ENCODE data around the gene NCOR1. TPM values are rescaled to one million over a fixed set of nuclear protein-coding genes. Genes with fewer than 3 reads are reported as not detected.
A peak's percentile ranks its signal among the peaks of the same experiment; 100 is the strongest.

The NCOR1 gene
- total and polyA plus RNA-seq, 2 experiments from 2014 or later = 50.6 to 95.7 TPM

DNA sequence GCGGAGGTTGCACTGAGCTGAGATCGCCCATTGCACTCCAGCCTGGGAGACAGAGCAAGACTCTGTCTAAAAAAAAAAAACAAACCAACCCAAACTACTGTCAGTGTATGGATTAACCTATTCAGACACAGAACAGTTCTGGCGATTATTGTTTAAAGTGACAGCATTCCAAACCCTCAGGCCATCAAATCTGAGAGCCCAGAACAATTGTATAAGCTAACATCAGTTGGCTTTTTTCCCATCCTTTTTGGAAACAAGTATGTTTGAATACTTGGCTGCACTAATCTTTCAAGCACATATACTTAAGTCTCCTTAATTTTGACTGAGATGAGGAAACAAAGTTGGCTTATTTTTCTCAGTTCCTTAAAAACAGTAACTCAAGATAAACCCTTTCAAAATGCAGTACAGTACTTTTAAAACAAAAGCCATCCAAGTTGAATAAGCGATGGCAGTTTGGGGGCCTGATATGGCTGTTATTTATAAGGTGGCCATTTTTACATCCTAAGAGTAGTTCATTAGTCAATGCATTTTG lies 217.2 kb downstream of the NCOR1 start:
- no peak for DNase-seq
- Histone ChIP-seq H3K9me2 (ENCODE audit: insufficient read depth) (no peaks in the 10 kb centered on the region), H3F3A (ENCODE audit: insufficient read depth) (peaks cover 9% of the 10 kb centered on the region; the same call in 1 of the 2 replicates), H2AFZ (peak overlapping the region; percentile 90; the same call in 1 of the 2 replicates), H3K27ac (no peak overlapping the region), H3K36me3 (ENCODE audit: low read depth) (peaks cover 19% of the 10 kb centered on the region), H4K20me1 (ENCODE audit: insufficient read depth) (no peaks in the 10 kb centered on the region; the same call in 1 of the 2 replicates), H3K9me3 (ENCODE audit: low read depth) (no peaks in the 10 kb centered on the region), H3K9ac (peak overlapping the region; percentile 91), H3K4me3 (no peak overlapping the region), H3K4me1 (ENCODE audit: insufficient read depth) (peaks cover 9% of the 10 kb centered on the region; the same call in 1 of the 2 replicates), H3K4me2 (ENCODE audit: unreplicated experiment) (peak overlapping the region; percentile 95), H3K27me3 (replicated peaks; ENCODE audit: insufficient read depth) (no peaks in the 10 kb centered on the region), H3K79me2 (ENCODE audit: insufficient read depth) (peaks cover 39% of the 10 kb centered on the region)
- TF ChIP-seq EZH2 (IDR thresholded peaks at IDR 0.05; ENCODE audit: insufficient read depth, poor library complexity, severe bottlenecking) (no peak), EZH2phosphoT487 (IDR thresholded peaks at IDR 0.05; ENCODE audit: insufficient read depth, low read depth) (no peak)
- in situ Hi-C loops (cut with MboI) = loop anchor here (25.0 kb wide), 1 partner anchor 161 kb away; no protein-coding TSS in a partner anchor
- 81 to 84% methylated on average over 4 of the region's 4 CpGs for WGBS, 2 experiments (ENCODE audit: low coverage in 1 of 2, low lambda C conversion rate in 2 of 2, missing lambda C conversion rate in 2 of 2)

DNA sequence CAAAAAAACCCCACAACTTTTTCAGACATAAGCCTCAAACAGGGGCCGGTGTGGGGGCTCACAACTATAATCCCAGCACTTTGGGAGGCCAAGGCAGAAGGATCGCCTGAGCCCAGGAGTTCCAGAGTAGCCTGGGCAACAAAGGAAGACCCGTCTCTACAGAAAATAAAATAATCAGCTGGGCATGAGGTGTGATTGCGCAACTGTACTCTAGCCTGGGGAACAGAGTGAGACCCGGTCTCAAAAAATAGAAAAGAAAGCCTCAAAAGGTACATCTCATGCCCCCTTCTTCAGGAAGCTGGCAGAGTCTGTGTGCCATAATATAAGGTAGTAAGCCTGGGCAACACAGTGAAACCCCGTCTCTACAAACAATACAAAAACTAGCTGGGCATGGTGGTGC lies 219.0 kb downstream of the NCOR1 start:
- H3K9me3 ChIP-seq (ENCODE audit: low read depth) = no peaks in the 10 kb centered on the region
- H3K4me3 ChIP-seq = no peak overlapping the region
- no peak overlapping the region for H2AFZ ChIP-seq
- in situ Hi-C loops (cut with MboI) = loop anchor here (25.0 kb wide), 1 partner anchor 159 kb away; no protein-coding TSS in a partner anchor
- H3K9ac ChIP-seq = no peak overlapping the region
- no peaks in the 10 kb centered on the region; the same call in 1 of the 2 replicates for H4K20me1 ChIP-seq (ENCODE audit: insufficient read depth)
- no peaks in the 10 kb centered on the region for H3K27me3 ChIP-seq (replicated peaks; ENCODE audit: insufficient read depth)
- peaks cover 21% of the 10 kb centered on the region for H3K79me2 ChIP-seq (ENCODE audit: insufficient read depth)
- WGBS, 2 experiments (ENCODE audit: low coverage in 1 of 2, low lambda C conversion rate in 2 of 2, missing lambda C conversion rate in 2 of 2) = 75 to 80% methylated on average over 6 of the region's 6 CpGs
- DNase-seq = no peak
- H3K4me2 ChIP-seq (ENCODE audit: unreplicated experiment) = no peak overlapping the region
- peaks cover 2% of the 10 kb centered on the region for H3K36me3 ChIP-seq (ENCODE audit: low read depth)
- TF ChIP-seq EZH2 (IDR thresholded peaks at IDR 0.05; ENCODE audit: insufficient read depth, poor library complexity, severe bottlenecking) (no peak), EZH2phosphoT487 (IDR thresholded peaks at IDR 0.05; ENCODE audit: insufficient read depth, low read depth) (no peak)
- H3K4me1 ChIP-seq (ENCODE audit: insufficient read depth) = peaks cover 8% of the 10 kb centered on the region; the same call in 1 of the 2 replicates
- H3K27ac ChIP-seq = no peak overlapping the region
- H3K9me2 ChIP-seq (ENCODE audit: insufficient read depth) = no peaks in the 10 kb centered on the region
- H3F3A ChIP-seq (ENCODE audit: insufficient read depth) = peaks cover 9% of the 10 kb centered on the region; the same call in 1 of the 2 replicates

DNA sequence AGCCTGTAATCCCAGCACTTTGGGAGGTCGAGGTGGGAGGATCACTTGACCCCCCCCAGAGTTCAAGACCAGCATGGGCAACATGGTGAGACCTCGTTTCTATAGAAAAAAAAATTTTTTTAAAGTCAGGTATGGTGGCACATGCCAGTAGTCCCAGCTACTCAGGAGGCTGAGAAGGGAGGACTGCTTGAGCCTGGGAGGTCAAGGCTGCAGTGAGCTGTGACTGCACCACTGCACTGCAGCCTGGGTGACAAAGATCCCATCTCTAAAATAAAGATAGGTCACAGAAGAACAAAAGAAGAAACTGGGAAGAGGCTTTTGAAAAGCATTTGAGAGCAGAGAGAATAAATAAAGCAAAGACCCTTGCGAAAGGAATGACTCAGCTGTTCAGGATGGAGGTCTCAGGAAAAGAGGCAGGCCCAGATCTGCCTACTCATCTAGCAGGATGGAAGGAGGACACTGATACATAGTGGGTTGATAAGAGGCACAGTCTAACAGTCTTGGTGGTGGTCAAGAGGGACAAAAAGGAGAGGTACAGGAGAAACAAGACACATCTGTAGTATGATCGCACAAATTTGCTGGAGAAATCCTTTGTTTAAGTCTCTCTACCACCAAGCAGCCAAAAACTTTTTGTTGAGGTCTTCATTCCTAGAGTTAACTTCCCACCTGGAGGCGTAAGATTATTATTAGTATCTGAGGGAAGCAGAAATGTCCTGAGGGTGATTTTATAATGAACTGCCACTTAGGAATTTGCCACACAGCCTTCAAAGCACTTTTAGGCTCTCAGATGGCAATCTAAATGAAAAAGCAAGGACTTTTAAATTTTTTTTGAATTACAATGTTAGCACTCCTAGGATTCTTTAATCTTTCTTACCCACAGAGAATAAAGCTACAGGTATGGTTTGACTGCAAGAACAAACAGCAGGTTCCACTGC lies 233.4 kb downstream of the NCOR1 start:
- DNase-seq = peak; percentile 53
- Histone ChIP-seq H3K27me3 (replicated peaks; ENCODE audit: insufficient read depth) (no peaks in the 10 kb centered on the region), H3K4me2 (ENCODE audit: unreplicated experiment) (no peak overlapping the region), H3K79me2 (ENCODE audit: insufficient read depth) (no peaks in the 10 kb centered on the region), H3K4me1 (ENCODE audit: insufficient read depth) (peaks cover 6% of the 10 kb centered on the region), H4K20me1 (ENCODE audit: insufficient read depth) (no peaks in the 10 kb centered on the region), H3K9me2 (ENCODE audit: insufficient read depth) (no peaks in the 10 kb centered on the region), H3K9me3 (ENCODE audit: low read depth) (no peaks in the 10 kb centered on the region), H3K9ac (no peak overlapping the region), H2AFZ (no peak overlapping the region), H3K36me3 (ENCODE audit: low read depth) (peaks cover 17% of the 10 kb centered on the region; the same call in 1 of the 2 replicates), H3F3A (ENCODE audit: insufficient read depth) (0 out of 2 replicates have a peak, but pooled peaks cover 6% of the 10 kb centered on the region), H3K4me3 (no peak overlapping the region), H3K27ac (no peak overlapping the region)
- in situ Hi-C loops (cut with MboI) = loop anchor here (25.0 kb wide), 1 partner anchor 145 kb away; no protein-coding TSS in a partner anchor
- TF ChIP-seq EZH2 (IDR thresholded peaks at IDR 0.05; ENCODE audit: insufficient read depth, poor library complexity, severe bottlenecking) = no peak
- TF ChIP-seq EZH2phosphoT487 (IDR thresholded peaks at IDR 0.05; ENCODE audit: insufficient read depth, low read depth) = no peak
- WGBS, 2 experiments (ENCODE audit: low coverage in 1 of 2, low lambda C conversion rate in 2 of 2, missing lambda C conversion rate in 2 of 2) = 90 to 93% methylated on average over 5 of the region's 5 CpGs

DNA sequence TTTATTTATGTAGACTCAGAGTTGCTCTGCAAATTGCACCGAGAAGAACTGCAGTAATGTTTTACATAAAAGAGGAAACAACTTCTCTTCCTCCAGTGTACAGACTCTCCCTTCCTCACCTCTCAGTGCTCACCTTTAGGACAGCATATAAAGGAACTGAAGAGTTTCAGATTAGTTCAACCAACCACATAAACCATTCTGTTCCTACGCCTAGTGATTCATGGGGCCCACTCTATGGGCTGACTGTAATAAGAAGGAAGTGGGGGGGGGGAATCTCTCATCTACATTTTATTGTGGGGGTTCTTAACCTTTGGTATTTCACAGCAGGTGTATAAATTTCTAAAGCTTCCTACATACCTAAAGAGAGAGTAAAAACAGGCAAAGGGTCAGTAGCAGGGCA lies 234.1 kb downstream of the NCOR1 start:
- no peaks in the 10 kb centered on the region for H3K9me3 ChIP-seq (ENCODE audit: low read depth)
- TF ChIP-seq EZH2 (IDR thresholded peaks at IDR 0.05; ENCODE audit: insufficient read depth, poor library complexity, severe bottlenecking) (no peak), EZH2phosphoT487 (IDR thresholded peaks at IDR 0.05; ENCODE audit: insufficient read depth, low read depth) (no peak)
- H3K9ac ChIP-seq = no peak overlapping the region
- in situ Hi-C loops (cut with MboI) = loop anchor here (25.0 kb wide), 1 partner anchor 144 kb away; no protein-coding TSS in a partner anchor
- no peak overlapping the region for H2AFZ ChIP-seq
- peaks cover 6% of the 10 kb centered on the region for H3K4me1 ChIP-seq (ENCODE audit: insufficient read depth)
- no peaks in the 10 kb centered on the region for H3K9me2 ChIP-seq (ENCODE audit: insufficient read depth)
- no peaks in the 10 kb centered on the region for H3K27me3 ChIP-seq (replicated peaks; ENCODE audit: insufficient read depth)
- no peak overlapping the region for H3K4me3 ChIP-seq
- 0 out of 2 replicates have a peak, but pooled peaks cover 6% of the 10 kb centered on the region for H3F3A ChIP-seq (ENCODE audit: insufficient read depth)
- WGBS, 2 experiments (ENCODE audit: low coverage in 1 of 2, low lambda C conversion rate in 2 of 2, missing lambda C conversion rate in 2 of 2) = 48 to 50% methylated on average over 2 of the region's 2 CpGs
- H3K4me2 ChIP-seq (ENCODE audit: unreplicated experiment) = no peak overlapping the region
- no peaks in the 10 kb centered on the region for H4K20me1 ChIP-seq (ENCODE audit: insufficient read depth)
- H3K27ac ChIP-seq = no peak overlapping the region
- peaks cover 12% of the 10 kb centered on the region; the same call in 1 of the 2 replicates for H3K36me3 ChIP-seq (ENCODE audit: low read depth)
- no peak for DNase-seq
- H3K79me2 ChIP-seq (ENCODE audit: insufficient read depth) = no peaks in the 10 kb centered on the region

Small RNA genes lying within 50 kb of the gene (small RNA-seq; reads per million reads assigned to genes)
- gene RNU6-314P (ENCODE audit: low read depth, low replicate concordance) = not detected
- not detected for gene RNU6-862P (ENCODE audit: low read depth, low replicate concordance)

Other genes with a start within 250 kb of the NCOR1 start
- gene ZSWIM7, start 215.8 kb downstream of the NCOR1 start, total RNA-seq (2014; rRNA removed; shearing (Covaris generic)) = 12.4 and 13.5 TPM in 2 replicates
- 25.8 and 29.1 TPM in 2 replicates for gene ZSWIM7, start 215.8 kb downstream of the NCOR1 start, polyA plus RNA-seq (2016; fragmentation: Nextera tagmentation; extraction: Ambion mirVana)
- 41.7 and 45.3 TPM in 2 replicates for gene TTC19, start 215.7 kb downstream of the NCOR1 start, total RNA-seq (2014; rRNA removed; shearing (Covaris generic))
- gene TTC19, start 215.7 kb downstream of the NCOR1 start, polyA plus RNA-seq (2016; fragmentation: Nextera tagmentation; extraction: Ambion mirVana) = 26.3 and 27.9 TPM in 2 replicates
- 10.9 and 12.6 TPM in 2 replicates for gene PIGL, start 1.7 kb upstream of the NCOR1 start, total RNA-seq (2014; rRNA removed; shearing (Covaris generic))
- gene PIGL, start 1.7 kb upstream of the NCOR1 start, polyA plus RNA-seq (2016; fragmentation: Nextera tagmentation; extraction: Ambion mirVana) = 13.3 and 15.4 TPM in 2 replicates
- gene CENPV, start 137.9 kb upstream of the NCOR1 start, total RNA-seq (2014; rRNA removed; shearing (Covaris generic)) = 9.4 and 11.8 TPM in 2 replicates
- 6.8 and 8.7 TPM in 2 replicates for gene CENPV, start 137.9 kb upstream of the NCOR1 start, polyA plus RNA-seq (2016; fragmentation: Nextera tagmentation; extraction: Ambion mirVana)
- gene UBB, start 165.6 kb upstream of the NCOR1 start, total RNA-seq (2014; rRNA removed; shearing (Covaris generic)) = 586 and 786 TPM in 2 replicates
- 1,286 and 1,305 TPM in 2 replicates for gene UBB, start 165.6 kb upstream of the NCOR1 start, polyA plus RNA-seq (2016; fragmentation: Nextera tagmentation; extraction: Ambion mirVana)
- gene TRPV2, start 200.0 kb upstream of the NCOR1 start, total RNA-seq (2014; rRNA removed; shearing (Covaris generic)) = 23.9 and 25.8 TPM in 2 replicates
- gene TRPV2, start 200.0 kb upstream of the NCOR1 start, polyA plus RNA-seq (2016; fragmentation: Nextera tagmentation; extraction: Ambion mirVana) = 19.5 and 19.6 TPM in 2 replicates

Data from GM23248 (cell line).